GM19397 (cell line): ENCODE measurements around the gene ATXN7L1.

Experiments used
- ATAC-seq: cut with Tn5 transposase; IDR thresholded peaks from one replicate; pipeline ENCODE4 v1.9.1; 2021; ENCODE audit warnings: mild to moderate bottlenecking, moderate library complexity; ENCODE audit not compliant: unreplicated experiment

The ATXN7L1 gene

GRCh38 chr7:105828141-105828540 lies 48.3 kb downstream of the ATXN7L1 start:
- ATAC-seq = no peak

- ATAC-seq = no peak
Observed at GRCh38 chr7:105827151-105827875, 49.1 kb downstream of the ATXN7L1 start.

DNA sequence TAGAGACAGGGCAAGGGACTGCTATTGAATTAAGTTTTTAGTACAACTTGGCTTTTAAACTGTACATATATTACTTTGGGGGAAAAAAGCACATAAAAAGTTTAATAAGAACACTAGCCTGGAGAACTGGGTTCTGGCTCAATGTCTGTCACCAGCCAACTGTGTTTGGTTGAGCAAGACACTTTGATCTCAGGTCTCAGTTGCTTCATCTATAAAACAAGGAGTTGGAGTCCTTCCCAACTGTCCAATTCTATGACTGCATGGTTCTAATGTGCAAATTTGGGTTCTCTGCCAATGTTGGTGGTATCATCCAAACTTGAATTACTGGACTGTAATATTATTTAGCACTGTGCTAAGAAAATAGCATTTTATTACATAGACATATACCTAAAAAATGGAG lies 50.3 kb downstream of the ATXN7L1 start:
- ATAC-seq = no peak

GRCh38 chr7:105825371-105825770 lies 51.0 kb downstream of the ATXN7L1 start:
- no peak for ATAC-seq

DNA sequence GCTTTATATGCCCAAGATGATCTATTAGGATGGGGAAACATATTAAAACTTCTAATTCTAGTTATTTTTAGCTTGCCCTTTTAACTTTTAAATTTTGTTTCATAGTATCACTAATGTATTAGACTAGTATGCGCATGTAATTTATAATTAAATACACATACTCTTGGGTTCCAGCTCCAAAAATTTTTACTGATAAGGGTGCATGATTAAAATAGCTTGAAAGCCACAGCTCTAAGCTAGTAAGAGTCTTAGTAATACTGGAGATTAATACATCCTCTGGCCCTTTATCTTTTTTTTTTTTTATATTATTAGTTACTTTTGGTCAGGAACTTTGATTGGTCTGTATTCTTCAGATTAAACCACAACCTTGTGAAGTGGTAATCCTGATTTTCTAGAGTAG lies 53.6 kb downstream of the ATXN7L1 start:
- no peak for ATAC-seq

DNA sequence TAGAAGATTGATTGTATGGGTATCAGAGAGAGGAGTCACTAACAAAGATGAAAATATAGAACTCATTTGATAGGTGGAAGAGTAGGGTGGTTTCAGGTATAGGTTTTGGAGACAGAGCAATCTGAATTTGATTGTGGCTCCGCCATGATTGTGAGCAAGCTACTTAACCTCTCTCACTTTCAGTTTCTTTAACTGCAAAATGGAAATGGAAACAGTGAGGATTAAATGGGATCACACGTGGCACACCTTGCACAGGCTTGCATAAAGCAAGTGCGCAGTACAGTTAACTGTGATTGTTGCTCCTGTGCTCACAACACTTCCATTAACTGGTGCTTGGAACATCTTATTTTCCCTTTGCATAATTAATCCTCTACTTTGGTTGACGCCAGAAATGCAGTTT lies 54.9 kb downstream of the ATXN7L1 start:
- no peak for ATAC-seq

GRCh38 chr7:105820363-105821066 lies 55.9 kb downstream of the ATXN7L1 start:
- ATAC-seq = no peak

GRCh38 chr7:105819559-105819958 lies 56.8 kb downstream of the ATXN7L1 start:
- ATAC-seq = no peak

- no peak for ATAC-seq
Observed at GRCh38 chr7:105816954-105817615, 59.3 kb downstream of the ATXN7L1 start.

- no peak for ATAC-seq
Observed at GRCh38 chr7:105816266-105816843, 60.0 kb downstream of the ATXN7L1 start.

- ATAC-seq = no peak
Observed at GRCh38 chr7:105815576-105815975, 60.8 kb downstream of the ATXN7L1 start.

DNA sequence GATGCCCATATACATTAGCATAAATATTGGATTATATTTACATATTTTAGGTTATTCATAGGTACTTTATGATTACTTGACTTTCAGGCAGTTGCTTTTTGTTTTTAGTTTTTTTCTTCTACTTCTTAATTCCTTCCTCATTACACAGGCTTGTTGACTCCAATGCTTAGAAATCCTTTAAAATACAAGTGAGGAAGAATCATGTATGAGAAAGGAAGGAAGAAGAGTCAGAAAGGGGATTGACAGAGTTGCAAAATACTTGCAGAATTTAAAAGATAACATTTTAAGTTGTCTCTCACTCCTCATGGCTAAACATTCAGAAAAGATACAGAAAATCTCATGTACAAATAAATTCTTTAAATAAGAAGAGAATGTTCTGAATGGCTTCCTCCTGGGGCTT lies 61.9 kb downstream of the ATXN7L1 start:
- no peak for ATAC-seq

DNA sequence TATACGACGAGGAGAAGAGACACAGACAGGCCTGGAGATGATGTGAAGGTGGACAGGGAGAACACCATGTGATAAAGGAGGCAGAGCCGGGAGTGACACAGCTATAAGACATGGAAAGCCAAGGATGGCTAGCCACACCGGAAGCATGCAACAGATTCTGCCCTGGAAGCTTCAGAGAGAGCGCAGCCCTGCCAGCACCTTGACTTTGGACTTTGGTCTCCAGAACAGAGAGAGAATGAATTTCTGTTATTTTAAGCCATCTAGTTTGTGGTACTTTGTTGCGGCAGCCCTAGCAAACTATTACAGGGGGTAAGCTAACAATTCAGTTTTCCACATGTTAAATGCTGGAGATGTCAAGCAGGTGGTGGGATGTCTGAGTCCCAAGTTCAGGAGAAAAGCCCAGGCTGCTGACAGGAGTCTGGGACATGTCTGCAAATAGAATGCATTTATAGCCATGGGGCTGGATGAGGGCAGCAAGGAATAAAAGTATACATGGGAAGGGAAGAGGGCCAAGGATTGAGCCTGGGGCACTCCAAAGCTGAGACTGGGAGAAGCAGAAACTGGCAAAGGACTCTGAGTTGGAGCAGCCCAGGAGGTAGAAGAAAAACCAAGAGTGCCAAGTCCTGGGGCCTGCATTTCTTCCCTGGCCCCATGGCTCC lies 65.1 kb downstream of the ATXN7L1 start:
- ATAC-seq = no peak

- ATAC-seq = no peak
Observed at GRCh38 chr7:105810556-105810955, 65.8 kb downstream of the ATXN7L1 start.

GRCh38 chr7:105808703-105809590 lies 67.5 kb downstream of the ATXN7L1 start:
- ATAC-seq = peak; percentile 98

GRCh38 chr7:105808209-105808608 lies 68.2 kb downstream of the ATXN7L1 start:
- ATAC-seq = no peak

GRCh38 chr7:105807448-105807762 lies 69.0 kb downstream of the ATXN7L1 start:
- ATAC-seq = no peak

GRCh38 chr7:105806592-105807447 lies 69.6 kb downstream of the ATXN7L1 start:
- ATAC-seq = no peak

- no peak for ATAC-seq
Observed at GRCh38 chr7:105805447-105806019, 70.9 kb downstream of the ATXN7L1 start.
